NCI-H1092 treated with DMSO at 0.1 percent for 48 hours (cell line): ENCODE measurements around the gene C4BPB.

Experiments
- DNase-seq: peaks from one replicate; lab custom pipeline; 2025; lab: John Stamatoyannopoulos, UW

C4BPB gene

GRCh38 chr1:207085887-207086286 is 2.8 kb upstream of the C4BPB start:
- DNase-seq = no peak

- no peak for DNase-seq
Observed at GRCh38 chr1:207088161-207088560, 499 bp upstream of the C4BPB start.

DNA sequence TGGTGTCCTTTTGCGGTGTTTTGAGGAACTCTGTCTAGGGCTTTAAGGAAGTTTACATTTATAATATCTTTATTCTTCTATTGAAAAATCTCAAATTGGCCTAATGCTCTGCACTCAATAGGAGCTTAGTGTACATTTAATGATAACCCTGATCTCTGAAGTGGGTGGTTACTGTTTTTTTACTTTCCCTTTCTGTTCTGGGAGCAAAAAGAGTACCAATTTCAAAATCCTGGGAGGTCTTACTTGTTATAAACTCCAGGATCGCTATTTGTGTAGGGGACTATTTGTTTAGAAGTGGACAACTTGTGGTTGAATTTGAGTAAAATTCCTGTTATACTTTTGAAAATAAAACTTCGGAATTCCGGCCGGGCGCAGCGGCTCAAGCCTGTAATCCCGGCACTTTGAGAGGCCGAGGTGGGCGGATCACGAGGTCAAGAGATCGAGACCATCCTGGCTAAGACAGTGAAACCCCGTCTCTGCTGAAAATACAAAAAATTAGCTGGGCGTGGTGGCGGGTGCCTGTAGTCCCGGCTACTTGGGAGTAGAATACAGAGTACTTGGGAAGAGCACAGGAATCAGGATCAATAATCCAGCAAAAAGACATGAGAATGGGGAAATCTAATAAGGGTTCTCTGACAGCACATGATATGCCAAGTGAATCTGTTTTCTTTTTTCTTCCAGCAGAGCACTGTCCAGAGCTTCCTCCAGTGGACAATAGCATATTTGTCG is 1.1 kb downstream of the C4BPB start:
- no peak for DNase-seq

GRCh38 chr1:207091200-207091908 is 2.7 kb downstream of the C4BPB start:
- DNase-seq = no peak

- DNase-seq = no peak
Observed at GRCh38 chr1:207093944-207094343, 5.3 kb downstream of the C4BPB start.

GRCh38 chr1:207097871-207098324 is 9.2 kb downstream of the C4BPB start:
- DNase-seq = no peak

DNA sequence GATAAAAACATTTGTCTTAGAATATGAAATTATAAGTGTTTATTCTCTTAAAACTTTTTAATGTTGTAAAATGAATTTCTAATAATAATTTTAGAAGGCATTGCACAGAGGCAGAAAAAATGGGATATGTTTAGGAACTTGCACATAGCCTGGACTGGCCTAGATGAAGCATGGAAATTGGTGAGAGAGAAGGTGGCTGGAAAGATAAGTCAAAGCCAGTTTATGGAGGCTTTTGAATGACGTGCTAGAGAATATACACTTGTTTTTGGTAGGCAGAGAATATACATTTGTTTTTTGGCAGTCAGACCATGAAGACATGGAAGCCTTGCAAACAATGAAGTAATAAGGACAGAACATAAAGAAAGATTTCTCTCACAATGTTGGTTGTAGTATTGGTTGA is 13.1 kb downstream of the C4BPB start:
- no peak for DNase-seq

GRCh38 chr1:207102146-207102545 is 13.5 kb downstream of the C4BPB start:
- no peak for DNase-seq

DNA sequence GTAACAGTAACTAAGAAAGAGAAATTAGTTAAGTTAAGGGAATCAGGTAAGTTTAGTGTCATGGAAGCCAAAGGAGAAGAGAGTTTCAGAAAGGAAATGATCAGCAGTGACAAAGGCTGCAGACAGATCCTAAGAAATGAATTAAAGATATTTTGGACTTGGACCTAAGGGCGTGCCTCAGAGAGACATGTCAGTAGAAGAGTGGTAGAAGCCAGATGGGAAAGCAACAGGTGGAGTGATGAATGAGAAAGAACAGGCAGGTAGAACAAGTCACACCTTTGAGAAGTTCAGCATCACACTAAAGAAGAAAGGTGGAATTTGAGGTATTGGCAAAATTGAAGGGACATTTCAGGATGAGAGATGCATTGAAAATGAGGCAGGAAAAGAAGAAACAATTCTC is 14.0 kb downstream of the C4BPB start:
- no peak for DNase-seq

- DNase-seq = no peak
Observed at GRCh38 chr1:207103892-207104373, 15.3 kb downstream of the C4BPB start, which contains the start of gene C4BPA. Gene C4BPA (plus strand): TSS chr1:207104233. CDS start chr1:207113026, 8,793 bp downstream.

DNA sequence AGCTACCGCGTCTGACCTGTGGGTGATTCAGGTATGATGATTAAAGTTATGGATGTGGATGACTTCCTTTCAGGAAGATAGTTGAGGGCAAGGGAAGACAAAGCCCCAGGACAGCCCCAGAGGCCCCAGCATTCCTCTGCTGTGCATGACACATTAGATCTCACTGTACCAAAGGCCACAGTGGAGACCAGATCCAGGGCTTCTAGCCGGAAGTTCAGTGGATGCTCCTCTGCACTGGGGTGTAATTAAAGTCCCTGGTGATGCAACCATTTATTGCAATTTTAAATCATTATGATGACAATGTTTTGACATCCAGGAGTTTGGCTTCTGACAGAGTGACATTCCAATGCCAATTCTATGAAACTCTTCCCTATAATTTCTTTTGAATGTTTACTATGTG is 20.3 kb downstream of the C4BPB start:
- no peak for DNase-seq

DNA sequence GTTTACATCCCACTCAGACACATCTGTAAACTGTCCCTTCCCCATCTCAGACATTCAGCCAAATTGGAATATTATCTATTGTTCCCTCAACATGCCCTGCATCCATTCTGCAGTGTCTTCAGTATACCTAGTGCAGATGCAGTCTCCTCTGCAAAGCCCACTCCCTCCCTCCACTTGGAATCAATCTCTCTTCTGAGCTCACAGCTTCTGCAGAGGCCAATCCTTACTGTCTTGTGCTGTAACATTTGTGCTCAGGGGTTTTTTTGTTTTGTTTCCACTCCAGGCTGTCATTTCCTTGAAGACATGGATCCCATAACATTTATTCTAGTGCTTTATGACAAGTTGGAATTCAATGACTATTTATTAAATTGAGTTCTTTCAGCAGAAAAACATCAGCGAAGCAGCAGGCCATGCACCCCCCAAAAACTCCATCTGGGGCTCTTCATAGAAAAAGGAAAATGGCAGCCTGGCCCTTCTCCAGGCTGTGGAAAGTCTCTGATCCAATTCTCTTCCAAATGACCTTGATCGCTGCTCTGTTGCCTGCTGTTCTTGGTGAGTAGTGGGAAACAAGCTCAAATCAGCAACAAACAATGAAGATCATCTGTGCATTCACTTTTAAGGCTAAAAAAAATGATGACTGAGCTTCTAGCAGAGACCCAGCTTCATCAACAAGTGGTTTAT is 24.1 kb downstream of the C4BPB start:
- no peak for DNase-seq

GRCh38 chr1:207115269-207115668 is 26.6 kb downstream of the C4BPB start:
- no peak for DNase-seq

GRCh38 chr1:207124389-207124788 is 35.7 kb downstream of the C4BPB start:
- no peak for DNase-seq

- no peak for DNase-seq
Observed at GRCh38 chr1:207128336-207128921, 39.8 kb downstream of the C4BPB start.

GRCh38 chr1:207129053-207129452 is 40.4 kb downstream of the C4BPB start:
- no peak for DNase-seq

GRCh38 chr1:207130252-207131036 is 41.8 kb downstream of the C4BPB start:
- DNase-seq = no peak

DNA sequence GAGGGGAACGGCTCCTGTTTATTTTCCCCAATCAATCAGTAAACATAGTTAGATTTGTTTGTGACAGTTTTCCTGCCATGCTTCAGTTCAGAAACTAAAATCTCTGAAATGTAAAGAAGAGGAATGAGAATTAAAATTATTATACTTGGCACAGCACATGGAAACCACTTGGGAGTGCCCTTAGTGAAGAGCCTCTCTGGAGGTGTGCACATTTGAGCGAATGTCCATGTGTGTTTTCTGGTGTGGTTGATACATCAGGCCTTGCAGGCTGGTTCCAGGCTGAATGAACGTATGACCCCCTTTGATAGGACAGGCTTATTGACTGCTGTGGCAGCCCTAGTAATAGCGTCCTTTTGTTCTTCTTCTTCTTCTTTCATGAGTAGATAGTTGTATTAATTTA is 42.5 kb downstream of the C4BPB start:
- DNase-seq = no peak

DNA sequence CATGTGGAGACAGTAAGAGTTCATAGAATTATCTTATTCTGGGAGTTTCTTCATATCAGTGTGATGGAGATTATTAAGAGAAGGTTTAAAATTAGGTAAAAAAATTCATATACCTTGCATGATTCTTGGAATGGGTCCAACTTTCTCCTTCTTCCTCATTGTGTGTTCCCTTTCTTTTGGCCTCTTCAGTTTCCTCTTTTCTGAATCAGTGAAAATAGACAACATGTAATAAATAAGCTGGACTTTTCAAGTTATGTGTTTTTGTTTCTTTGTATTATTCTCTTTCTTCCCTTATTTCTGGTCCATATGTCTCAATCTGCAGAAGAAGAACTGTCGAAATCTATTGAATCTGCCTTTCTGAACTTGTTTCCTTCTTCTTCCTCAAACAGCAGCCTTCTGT is 45.9 kb downstream of the C4BPB start:
- no peak for DNase-seq

GRCh38 chr1:207139616-207140015 is 51.0 kb downstream of the C4BPB start:
- DNase-seq = no peak

DNA sequence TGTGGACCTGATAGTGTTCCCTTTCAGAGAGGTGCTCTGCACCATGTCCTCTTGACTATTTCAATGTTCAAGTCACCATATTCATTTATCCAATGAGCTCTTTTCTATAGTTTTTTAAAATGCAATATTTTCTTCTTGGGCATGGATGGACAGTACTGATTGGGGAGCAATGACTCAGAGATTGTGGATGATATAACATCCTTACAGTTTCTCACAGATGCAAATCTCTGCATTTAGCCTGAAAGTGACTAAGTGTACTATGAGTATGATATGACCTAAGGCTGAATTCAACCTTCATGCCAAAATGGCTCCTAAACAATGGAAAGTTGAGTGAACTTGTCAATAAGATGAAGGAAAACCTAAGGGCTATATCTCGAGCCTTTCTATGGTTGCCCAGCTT is 51.9 kb downstream of the C4BPB start:
- no peak for DNase-seq
